ENCODE data around the gene ZNF764. TPM values are rescaled to one million over a fixed set of nuclear protein-coding genes. Genes with fewer than 3 reads are reported as not detected.
A peak's percentile ranks its signal among the peaks of the same experiment; 100 is the strongest.

Gene ZNF764
- total and polyA plus RNA-seq, 9 of the 15 experiments (the other 6 are each of a cell fraction or from before 2014, with no cell fraction given), result 0.69 to 10.1 (median 4.1) TPM

- no peak for TF ChIP-seq SFPQ (IDR thresholded peaks at IDR 0.05; ENCODE audit: low read depth, low read length)
- TF ChIP-seq, protein P1, sequence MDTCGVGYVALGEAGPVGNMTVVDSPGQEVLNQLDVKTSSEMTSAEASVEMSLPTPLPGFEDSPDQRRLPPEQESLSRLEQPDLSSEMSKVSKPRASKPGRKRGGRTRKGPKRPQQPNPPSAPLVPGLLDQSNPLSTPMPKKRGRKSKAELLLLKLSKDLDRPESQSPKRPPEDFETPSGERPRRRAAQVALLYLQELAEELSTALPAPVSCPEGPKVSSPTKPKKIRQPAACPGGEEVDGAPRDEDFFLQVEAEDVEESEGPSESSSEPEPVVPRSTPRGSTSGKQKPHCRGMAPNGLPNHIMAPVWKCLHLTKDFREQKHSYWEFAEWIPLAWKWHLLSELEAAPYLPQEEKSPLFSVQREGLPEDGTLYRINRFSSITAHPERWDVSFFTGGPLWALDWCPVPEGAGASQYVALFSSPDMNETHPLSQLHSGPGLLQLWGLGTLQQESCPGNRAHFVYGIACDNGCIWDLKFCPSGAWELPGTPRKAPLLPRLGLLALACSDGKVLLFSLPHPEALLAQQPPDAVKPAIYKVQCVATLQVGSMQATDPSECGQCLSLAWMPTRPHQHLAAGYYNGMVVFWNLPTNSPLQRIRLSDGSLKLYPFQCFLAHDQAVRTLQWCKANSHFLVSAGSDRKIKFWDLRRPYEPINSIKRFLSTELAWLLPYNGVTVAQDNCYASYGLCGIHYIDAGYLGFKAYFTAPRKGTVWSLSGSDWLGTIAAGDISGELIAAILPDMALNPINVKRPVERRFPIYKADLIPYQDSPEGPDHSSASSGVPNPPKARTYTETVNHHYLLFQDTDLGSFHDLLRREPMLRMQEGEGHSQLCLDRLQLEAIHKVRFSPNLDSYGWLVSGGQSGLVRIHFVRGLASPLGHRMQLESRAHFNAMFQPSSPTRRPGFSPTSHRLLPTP (IDR thresholded peaks at IDR 0.05; ENCODE audit: borderline replicate concordance, extremely low read depth, insufficient read length), result no peak
- peak; percentile 38 to 62; a peak in 2 of 4 replicates for TF ChIP-seq MAZ (CRISPR knock-in tag; conservative IDR thresholded peaks at IDR 0.05 in 1 of 2, IDR thresholded peaks at IDR 0.05 in 1 of 2)
- no peak; the same call in 1 of the 2 replicates for TF ChIP-seq AFF4 (CRISPR knock-in tag; IDR thresholded peaks at IDR 0.05)
- no peak for TF ChIP-seq GABPB2 (CRISPR knock-in tag; conservative IDR thresholded peaks at IDR 0.05)
- no peak for TF ChIP-seq ZNF224 (CRISPR knock-in tag; IDR thresholded peaks at IDR 0.05)
- TF ChIP-seq TFAM (CRISPR knock-in tag; conservative IDR thresholded peaks at IDR 0.05), result no peak
- TF ChIP-seq HMGXB4 (CRISPR knock-in tag; IDR thresholded peaks at IDR 0.05), result peak; percentile 54; the same call in 1 of the 2 replicates
Observed at GRCh38 chr16:30571445-30572322, 13.5 kb upstream of the ZNF764 start, which contains the start of gene ZNF688 (continued).

All from K562 (cell line).